Left lung (tissue), 14 donors: ENCODE data around the gene RLF. TPM values are rescaled to one million over a fixed set of nuclear protein-coding genes. Genes with fewer than 3 reads are reported as not detected.
A peak's percentile ranks its signal among the peaks of the same experiment; 100 is the strongest.

Source experiments
- ATAC-seq: fragments of 200-7000 bp; cut with Tn5 transposase; one replicate; pipeline ENCODE4 v1.9.1; 2020; ENCODE audit warnings: moderate library complexity
- DNase-seq, 4 donors: peaks; one replicate each; pipeline ENCODE4 v3.0.0-alpha.2; 2013 to 2020
- H3K27ac ChIP-seq, 2 donors: fragments of 200-600 bp; sonication (generic) in 1 of 2; one replicate each; pipeline versions ENCODE4 v1.5.0 to v1.8.0; 2020 to 2021
- H3K27me3 ChIP-seq, 2 donors: fragments of 200-600 bp; sonication (generic) in 1 of 2; one replicate each; pipeline versions ENCODE4 v1.5.0 to v1.8.0; 2020 to 2021
- H3K36me3 ChIP-seq, 2 donors: fragments of 200-600 bp; sonication (generic) in 1 of 2; one replicate each; pipeline versions ENCODE4 v1.5.0 to v1.8.0; 2020 to 2021
- H3K4me1 ChIP-seq, 2 donors: fragments of 200-600 bp; one replicate each; pipeline ENCODE4 v1.8.0; 2021
- H3K4me3 ChIP-seq, 2 donors: fragments of 200-600 bp; sonication (generic) in 1 of 2; one replicate each; pipeline versions ENCODE4 v1.5.0 to v1.8.0; 2020 to 2021; ENCODE audit warnings: mild to moderate bottlenecking in 1 of 2
- H3K9me3 ChIP-seq, 2 donors: fragments of 200-600 bp; sonication (generic) in 1 of 2; one replicate each; pipeline versions ENCODE4 v1.5.0 to v1.8.0; 2020 to 2021
- intact Hi-C, 2 donors: fragments of 100-400 bp; cut with DNase I; formaldehyde crosslinking; loops; one replicate each; pipeline versions ENCODE4 v1.11.2 to v1.14.2; 2022
- long read RNA-seq, 12 donors: library from polyadenylated mRNA in 2 of 12; unstranded in 2 of 12; transcript quantifications; one replicate each; pipeline ENCODE4 v2.0.0 and lab custom pipeline, GENCODE V29; 2019 to 2026
- polyA plus RNA-seq, 6 donors: library from polyadenylated mRNA; unstranded; fragments of 120-200 nt; gene quantifications; one replicate each; pipeline ENCODE4 v1.2.1, GENCODE V29; 2013; ENCODE audit not compliant: insufficient read length in 6 of 6
- total RNA-seq, 2 donors: library from RNA; stranded (reverse); fragmentation: NEBNext Ultra II Directional; extraction: Animal tissue kit (Norgen Biotek cat#: 25700); gene quantifications; one replicate each; pipeline ENCODE4 v1.2.1, GENCODE V29; 2021
- TF ChIP-seq, protein P1 (sequence below), 2 donors: fragments of 200-600 bp; sonication (generic) in 1 of 2; IDR thresholded peaks; one replicate each; pipeline versions ENCODE4 v1.5.0 to v1.8.0; 2021; ENCODE audit warnings: antibody characterized with exemption in 2 of 2
- donor health status: DM: no; HTN: yes; CAD: no.
- donor health status: DM: no; HTN: no; CAD: no.

RLF gene, protein sequence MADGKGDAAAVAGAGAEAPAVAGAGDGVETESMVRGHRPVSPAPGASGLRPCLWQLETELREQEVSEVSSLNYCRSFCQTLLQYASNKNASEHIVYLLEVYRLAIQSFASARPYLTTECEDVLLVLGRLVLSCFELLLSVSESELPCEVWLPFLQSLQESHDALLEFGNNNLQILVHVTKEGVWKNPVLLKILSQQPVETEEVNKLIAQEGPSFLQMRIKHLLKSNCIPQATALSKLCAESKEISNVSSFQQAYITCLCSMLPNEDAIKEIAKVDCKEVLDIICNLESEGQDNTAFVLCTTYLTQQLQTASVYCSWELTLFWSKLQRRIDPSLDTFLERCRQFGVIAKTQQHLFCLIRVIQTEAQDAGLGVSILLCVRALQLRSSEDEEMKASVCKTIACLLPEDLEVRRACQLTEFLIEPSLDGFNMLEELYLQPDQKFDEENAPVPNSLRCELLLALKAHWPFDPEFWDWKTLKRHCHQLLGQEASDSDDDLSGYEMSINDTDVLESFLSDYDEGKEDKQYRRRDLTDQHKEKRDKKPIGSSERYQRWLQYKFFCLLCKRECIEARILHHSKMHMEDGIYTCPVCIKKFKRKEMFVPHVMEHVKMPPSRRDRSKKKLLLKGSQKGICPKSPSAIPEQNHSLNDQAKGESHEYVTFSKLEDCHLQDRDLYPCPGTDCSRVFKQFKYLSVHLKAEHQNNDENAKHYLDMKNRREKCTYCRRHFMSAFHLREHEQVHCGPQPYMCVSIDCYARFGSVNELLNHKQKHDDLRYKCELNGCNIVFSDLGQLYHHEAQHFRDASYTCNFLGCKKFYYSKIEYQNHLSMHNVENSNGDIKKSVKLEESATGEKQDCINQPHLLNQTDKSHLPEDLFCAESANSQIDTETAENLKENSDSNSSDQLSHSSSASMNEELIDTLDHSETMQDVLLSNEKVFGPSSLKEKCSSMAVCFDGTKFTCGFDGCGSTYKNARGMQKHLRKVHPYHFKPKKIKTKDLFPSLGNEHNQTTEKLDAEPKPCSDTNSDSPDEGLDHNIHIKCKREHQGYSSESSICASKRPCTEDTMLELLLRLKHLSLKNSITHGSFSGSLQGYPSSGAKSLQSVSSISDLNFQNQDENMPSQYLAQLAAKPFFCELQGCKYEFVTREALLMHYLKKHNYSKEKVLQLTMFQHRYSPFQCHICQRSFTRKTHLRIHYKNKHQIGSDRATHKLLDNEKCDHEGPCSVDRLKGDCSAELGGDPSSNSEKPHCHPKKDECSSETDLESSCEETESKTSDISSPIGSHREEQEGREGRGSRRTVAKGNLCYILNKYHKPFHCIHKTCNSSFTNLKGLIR (N-terminal part only)
- total RNA-seq (10 to 100 TPM; 11.2 to 12.7 TPM), polyA plus RNA-seq (10 to 100 TPM; 23.3 to 34.4 (median 26.4) TPM)
- long read RNA-seq, donor 1, full-length matches to known transcripts, result 8 of 8 reads
- long read RNA-seq, donor 1, partial matches to known transcripts, result 0 of 8 reads
- long read RNA-seq, donor 1, other reads (novel, unspliced or antisense), result 0 of 8 reads
- long read RNA-seq, donor 2, full-length matches to known transcripts, result 5 of 26 reads
- long read RNA-seq, donor 2, partial matches to known transcripts, result 14 of 26 reads
- long read RNA-seq, donor 2, other reads (novel, unspliced or antisense), result 7 of 26 reads
- long read RNA-seq, donor 3, full-length matches to known transcripts, result 3 of 3 reads
- long read RNA-seq, donor 3, partial matches to known transcripts, result 0 of 3 reads
- long read RNA-seq, donor 3, other reads (novel, unspliced or antisense), result 0 of 3 reads
- long read RNA-seq, donor 4, full-length matches to known transcripts, result 2 of 3 reads
- long read RNA-seq, donor 4, partial matches to known transcripts, result 1 of 3 reads
- long read RNA-seq, donor 4, other reads (novel, unspliced or antisense), result 0 of 3 reads
- long read RNA-seq, donor 5, full-length matches to known transcripts, result 5 of 5 reads
- long read RNA-seq, donor 5, partial matches to known transcripts, result 0 of 5 reads
- long read RNA-seq, donor 5, other reads (novel, unspliced or antisense), result 0 of 5 reads
- long read RNA-seq, donor 6, full-length matches to known transcripts, result 8 of 20 reads
- long read RNA-seq, donor 6, partial matches to known transcripts, result 12 of 20 reads
- long read RNA-seq, donor 6, other reads (novel, unspliced or antisense), result 0 of 20 reads
- long read RNA-seq, donor 7, full-length matches to known transcripts, result 7 of 7 reads
- long read RNA-seq, donor 7, partial matches to known transcripts, result 0 of 7 reads
- long read RNA-seq, donor 7, other reads (novel, unspliced or antisense), result 0 of 7 reads
- long read RNA-seq, donor 8, full-length matches to known transcripts, result 4 of 4 reads
- long read RNA-seq, donor 8, partial matches to known transcripts, result 0 of 4 reads
- long read RNA-seq, donor 8, other reads (novel, unspliced or antisense), result 0 of 4 reads
- long read RNA-seq, donor 9, result 0 reads
- long read RNA-seq, donor 10, full-length matches to known transcripts, result 1 of 1 reads
- long read RNA-seq, donor 10, partial matches to known transcripts, result 0 of 1 reads
- long read RNA-seq, donor 10, other reads (novel, unspliced or antisense), result 0 of 1 reads
- long read RNA-seq, donor 11, full-length matches to known transcripts, result 6 of 6 reads
- long read RNA-seq, donor 11, partial matches to known transcripts, result 0 of 6 reads
- long read RNA-seq, donor 11, other reads (novel, unspliced or antisense), result 0 of 6 reads
- long read RNA-seq, donor 12, full-length matches to known transcripts, result 5 of 5 reads
- long read RNA-seq, donor 12, partial matches to known transcripts, result 0 of 5 reads
- long read RNA-seq, donor 12, other reads (novel, unspliced or antisense), result 0 of 5 reads

DNA sequence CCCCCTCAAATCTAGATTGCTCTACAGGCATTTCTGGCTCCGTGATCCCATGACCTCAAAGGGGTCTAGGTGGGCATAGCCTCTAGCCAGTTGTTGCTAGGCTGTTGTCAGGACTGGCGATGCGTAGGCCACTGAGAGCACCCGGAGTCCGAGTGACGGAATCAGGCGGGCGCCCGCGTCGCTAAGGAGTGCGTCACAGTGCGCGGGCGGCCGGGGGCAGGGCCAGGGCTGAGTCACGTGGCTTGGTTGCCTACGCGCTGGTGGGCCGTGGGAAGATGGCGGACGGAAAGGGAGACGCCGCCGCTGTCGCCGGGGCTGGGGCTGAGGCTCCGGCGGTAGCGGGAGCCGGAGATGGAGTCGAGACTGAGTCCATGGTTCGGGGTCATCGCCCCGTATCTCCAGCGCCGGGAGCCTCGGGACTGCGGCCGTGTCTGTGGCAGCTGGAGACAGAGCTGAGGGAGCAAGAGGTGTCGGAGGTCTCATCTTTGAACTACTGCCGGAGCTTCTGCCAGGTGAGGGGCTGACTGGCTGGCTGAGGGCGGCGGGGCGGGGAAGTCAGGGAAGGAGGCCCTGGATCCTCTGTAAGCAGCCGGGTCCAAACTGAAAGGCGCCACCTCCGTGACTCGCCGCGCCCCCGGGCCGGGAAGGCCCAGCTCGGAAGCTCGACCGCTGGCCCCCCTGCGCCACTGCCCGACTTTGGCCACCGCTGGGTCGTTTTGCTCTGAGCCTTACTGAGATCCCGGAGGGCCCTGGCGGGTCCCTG is at the start of gene RLF:
TSS of gene RLF (plus strand) at position 263 of the 763 bp plus-strand sequence. CDS start at position 276, 13 bp downstream.
- Histone ChIP-seq H3K27me3 (no peaks in the 10 kb centered on the region), H3K9me3 (no peaks in the 10 kb centered on the region), H3K36me3 (no peaks in the 10 kb centered on the region), H3K27ac (peak within 1 kb of the TSS; percentile 91 to 92), H3K4me1 (peaks cover 25 to 42% of the 10 kb centered on the region in 2 donors), H3K4me3 (peak within 1 kb of the TSS; percentile 80 to 85)
- ATAC-seq (peak; percentile 98), DNase-seq (peak; percentile 96 to 97 (median 96))
- intact Hi-C loops, result no loop called here
- TF ChIP-seq, protein P1, sequence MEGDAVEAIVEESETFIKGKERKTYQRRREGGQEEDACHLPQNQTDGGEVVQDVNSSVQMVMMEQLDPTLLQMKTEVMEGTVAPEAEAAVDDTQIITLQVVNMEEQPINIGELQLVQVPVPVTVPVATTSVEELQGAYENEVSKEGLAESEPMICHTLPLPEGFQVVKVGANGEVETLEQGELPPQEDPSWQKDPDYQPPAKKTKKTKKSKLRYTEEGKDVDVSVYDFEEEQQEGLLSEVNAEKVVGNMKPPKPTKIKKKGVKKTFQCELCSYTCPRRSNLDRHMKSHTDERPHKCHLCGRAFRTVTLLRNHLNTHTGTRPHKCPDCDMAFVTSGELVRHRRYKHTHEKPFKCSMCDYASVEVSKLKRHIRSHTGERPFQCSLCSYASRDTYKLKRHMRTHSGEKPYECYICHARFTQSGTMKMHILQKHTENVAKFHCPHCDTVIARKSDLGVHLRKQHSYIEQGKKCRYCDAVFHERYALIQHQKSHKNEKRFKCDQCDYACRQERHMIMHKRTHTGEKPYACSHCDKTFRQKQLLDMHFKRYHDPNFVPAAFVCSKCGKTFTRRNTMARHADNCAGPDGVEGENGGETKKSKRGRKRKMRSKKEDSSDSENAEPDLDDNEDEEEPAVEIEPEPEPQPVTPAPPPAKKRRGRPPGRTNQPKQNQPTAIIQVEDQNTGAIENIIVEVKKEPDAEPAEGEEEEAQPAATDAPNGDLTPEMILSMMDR (IDR thresholded peaks at IDR 0.05), result no peak

DNA sequence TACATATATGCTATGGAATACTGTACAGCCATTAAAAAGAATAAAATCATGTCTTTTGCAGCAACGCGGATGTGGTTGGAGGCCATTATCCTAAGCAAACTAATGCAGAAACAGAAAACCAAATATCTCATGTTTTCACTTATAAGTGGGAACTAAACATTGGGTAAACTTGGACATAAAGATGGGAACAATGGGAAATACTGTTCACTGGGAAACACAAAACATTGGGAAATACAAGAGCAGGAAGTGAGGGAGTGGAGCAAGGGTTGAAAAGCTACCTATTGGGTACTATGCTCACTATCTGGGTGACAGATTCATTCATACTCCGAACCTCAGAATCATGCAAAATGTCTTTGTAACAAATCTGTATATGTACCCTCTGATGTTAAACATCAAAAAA is 46.8 kb upstream of the RLF start:
- TF ChIP-seq, protein P1 (IDR thresholded peaks at IDR 0.05), result no peak
- Histone ChIP-seq H3K4me3 (no peak overlapping the region), H3K4me1 (no peaks in the 10 kb centered on the region), H3K27me3 (no peaks in the 10 kb centered on the region), H3K36me3 (no peaks in the 10 kb centered on the region), H3K27ac (no peak overlapping the region), H3K9me3 (peaks cover 0 to 23% of the 10 kb centered on the region in 2 donors)
- ATAC-seq (no peak), DNase-seq (no peak)
- intact Hi-C loops, result no loop called here

DNA sequence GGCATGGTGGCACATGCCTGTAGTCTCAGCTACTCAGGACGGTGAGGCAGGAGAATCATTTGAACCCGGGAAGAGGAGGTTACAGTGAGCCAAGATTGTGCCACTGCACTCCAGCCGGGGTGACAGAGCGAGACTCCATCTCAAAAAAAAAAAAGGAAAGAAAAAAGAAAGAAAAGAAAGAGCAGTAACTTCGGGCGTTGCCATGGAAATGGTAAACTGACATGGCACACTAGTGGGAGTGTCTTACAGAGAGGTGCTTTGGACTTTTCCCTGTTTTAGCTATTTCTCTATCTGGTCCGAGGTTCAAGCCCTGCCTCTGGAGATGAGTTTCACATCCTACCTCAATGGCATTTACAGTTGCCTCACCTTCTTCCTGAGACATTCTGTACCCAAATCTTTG is 41.1 kb upstream of the RLF start:
- ATAC-seq (no peak), DNase-seq (no peak)
- H3K36me3 ChIP-seq, result no peaks in the 10 kb centered on the region
- H3K4me3 ChIP-seq, result no peak overlapping the region
- no peaks in the 10 kb centered on the region for H3K27me3 ChIP-seq
- H3K9me3 ChIP-seq, result no peaks in the 10 kb centered on the region
- no peak overlapping the region for H3K27ac ChIP-seq
- intact Hi-C loops, result no loop called here
- no peaks in the 10 kb centered on the region for H3K4me1 ChIP-seq
- TF ChIP-seq, protein P1 (IDR thresholded peaks at IDR 0.05), result no peak
